Measurements from ENCODE around the gene E4F1. TPM values are rescaled to one million over a fixed set of nuclear protein-coding genes. Genes with fewer than 3 reads are reported as not detected.

Gene E4F1
- total RNA-seq, 1 experiment from 2014 or later = 34.4 TPM

DNA sequence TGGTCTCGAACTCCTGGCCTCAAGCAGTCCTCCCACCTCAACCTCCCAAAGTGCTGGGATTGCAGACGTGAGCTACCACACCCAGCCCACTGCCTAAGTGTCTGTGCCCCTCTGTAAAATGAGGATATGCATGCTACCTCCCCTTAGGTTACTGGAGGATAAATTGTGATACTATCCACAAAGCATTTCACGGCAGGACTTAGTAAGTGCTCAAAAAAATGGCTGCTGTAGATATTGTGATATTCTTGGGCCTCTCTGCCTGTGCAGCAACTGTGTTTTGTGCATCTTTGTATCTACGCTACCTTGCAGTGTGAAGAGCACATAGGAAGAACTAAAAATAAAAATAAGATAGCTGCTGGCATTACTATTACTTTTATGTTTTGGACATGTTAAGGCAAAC lies 25.1 kb upstream of the E4F1 start:
- POLR2A ChIA-PET = no interaction called here
- Mint-ChIP-seq H3K27ac (no peak overlapping the region), H3K4me3 (peak overlapping the region; percentile 59; the same call in 1 of the 2 replicates), H3K9me3 (no peaks in the 10 kb centered on the region), H3K27me3 (ENCODE audit: low read depth) (peaks cover 51% of the 10 kb centered on the region), H3K4me1 (peaks cover 4% of the 10 kb centered on the region; the same call in 1 of the 2 replicates), H3K36me3 (no peaks in the 10 kb centered on the region)
- DNase-seq (ENCODE audit: low spot score) = no peak
- ATAC-seq = no peak
- CTCF ChIA-PET = no interaction called here
- TF ChIP-seq, protein P1, sequence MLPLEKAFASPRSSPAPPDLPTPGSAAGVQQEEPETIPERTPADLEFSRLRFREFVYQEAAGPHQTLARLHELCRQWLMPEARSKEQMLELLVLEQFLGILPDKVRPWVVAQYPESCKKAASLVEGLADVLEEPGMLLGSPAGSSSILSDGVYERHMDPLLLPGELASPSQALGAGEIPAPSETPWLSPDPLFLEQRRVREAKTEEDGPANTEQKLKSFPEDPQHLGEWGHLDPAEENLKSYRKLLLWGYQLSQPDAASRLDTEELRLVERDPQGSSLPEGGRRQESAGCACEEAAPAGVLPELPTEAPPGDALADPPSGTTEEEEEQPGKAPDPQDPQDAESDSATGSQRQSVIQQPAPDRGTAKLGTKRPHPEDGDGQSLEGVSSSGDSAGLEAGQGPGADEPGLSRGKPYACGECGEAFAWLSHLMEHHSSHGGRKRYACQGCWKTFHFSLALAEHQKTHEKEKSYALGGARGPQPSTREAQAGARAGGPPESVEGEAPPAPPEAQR (CRISPR knock-in tag; IDR thresholded peaks at IDR 0.05) = no peak
- TF ChIP-seq FOXK1 (CRISPR knock-in tag; IDR thresholded peaks at IDR 0.05) = no peak
- no peak for TF ChIP-seq TCF7 (CRISPR knock-in tag; IDR thresholded peaks at IDR 0.05; ENCODE audit: low read depth)
- TF ChIP-seq, protein P2, sequence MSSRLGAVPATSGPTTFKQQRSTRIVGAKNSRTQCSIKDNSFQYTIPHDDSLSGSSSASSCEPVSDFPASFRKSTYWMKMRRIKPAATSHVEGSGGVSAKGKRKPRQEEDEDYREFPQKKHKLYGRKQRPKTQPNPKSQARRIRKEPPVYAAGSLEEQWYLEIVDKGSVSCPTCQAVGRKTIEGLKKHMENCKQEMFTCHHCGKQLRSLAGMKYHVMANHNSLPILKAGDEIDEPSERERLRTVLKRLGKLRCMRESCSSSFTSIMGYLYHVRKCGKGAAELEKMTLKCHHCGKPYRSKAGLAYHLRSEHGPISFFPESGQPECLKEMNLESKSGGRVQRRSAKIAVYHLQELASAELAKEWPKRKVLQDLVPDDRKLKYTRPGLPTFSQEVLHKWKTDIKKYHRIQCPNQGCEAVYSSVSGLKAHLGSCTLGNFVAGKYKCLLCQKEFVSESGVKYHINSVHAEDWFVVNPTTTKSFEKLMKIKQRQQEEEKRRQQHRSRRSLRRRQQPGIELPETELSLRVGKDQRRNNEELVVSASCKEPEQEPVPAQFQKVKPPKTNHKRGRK (CRISPR knock-in tag; IDR thresholded peaks at IDR 0.05; ENCODE audit: borderline replicate concordance) = no peak
- TF ChIP-seq NFATC4 (CRISPR knock-in tag; IDR thresholded peaks at IDR 0.05) = no peak

DNA sequence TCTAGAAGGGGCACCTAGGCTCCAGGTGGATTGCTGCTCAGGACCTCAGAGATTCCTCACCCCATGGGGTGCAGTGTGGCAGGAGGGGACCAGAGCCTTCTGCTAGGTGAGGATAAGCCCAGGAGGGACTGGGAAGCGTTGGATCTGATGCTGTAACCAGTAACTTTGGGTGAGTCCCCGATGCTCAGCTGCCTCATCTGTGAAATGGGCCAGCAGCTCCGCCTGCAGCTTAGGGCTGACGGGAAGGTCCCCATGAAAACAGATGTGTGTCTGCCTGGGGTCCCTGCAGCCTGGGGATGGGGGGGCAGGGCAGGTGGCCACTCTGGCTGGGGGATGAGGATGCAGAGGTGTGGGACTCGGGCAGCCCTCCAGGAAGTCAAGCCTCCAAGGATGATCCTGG lies 24.3 kb upstream of the E4F1 start:
- H3K36me3 Mint-ChIP-seq = no peaks in the 10 kb centered on the region
- DNase-seq (ENCODE audit: low spot score) (no peak), ATAC-seq (no peak)
- no peak overlapping the region for H3K4me3 Mint-ChIP-seq
- no peak overlapping the region for H3K27ac Mint-ChIP-seq
- CTCF ChIA-PET = interaction anchor here (0.9 kb wide), 1 partner anchor 16 kb away, joined by 3 read pairs; no protein-coding TSS in a partner anchor
- TF ChIP-seq GTF2I (CRISPR knock-in tag; conservative IDR thresholded peaks at IDR 0.05) = 0 out of 2 replicates have a peak, but pooled peaks have one; percentile 28
- no peak for TF ChIP-seq JAZF1 (CRISPR knock-in tag; IDR thresholded peaks at IDR 0.05)
- H3K27me3 Mint-ChIP-seq (ENCODE audit: low read depth) = peaks cover 56% of the 10 kb centered on the region
- no peaks in the 10 kb centered on the region for H3K9me3 Mint-ChIP-seq
- H3K4me1 Mint-ChIP-seq = peaks cover 4% of the 10 kb centered on the region; the same call in 1 of the 2 replicates
- POLR2A ChIA-PET = interaction anchor here (1.1 kb wide), 1 partner anchor 12 kb away, joined by 4 read pairs; the partner anchor contains the start of gene BRICD5

DNA sequence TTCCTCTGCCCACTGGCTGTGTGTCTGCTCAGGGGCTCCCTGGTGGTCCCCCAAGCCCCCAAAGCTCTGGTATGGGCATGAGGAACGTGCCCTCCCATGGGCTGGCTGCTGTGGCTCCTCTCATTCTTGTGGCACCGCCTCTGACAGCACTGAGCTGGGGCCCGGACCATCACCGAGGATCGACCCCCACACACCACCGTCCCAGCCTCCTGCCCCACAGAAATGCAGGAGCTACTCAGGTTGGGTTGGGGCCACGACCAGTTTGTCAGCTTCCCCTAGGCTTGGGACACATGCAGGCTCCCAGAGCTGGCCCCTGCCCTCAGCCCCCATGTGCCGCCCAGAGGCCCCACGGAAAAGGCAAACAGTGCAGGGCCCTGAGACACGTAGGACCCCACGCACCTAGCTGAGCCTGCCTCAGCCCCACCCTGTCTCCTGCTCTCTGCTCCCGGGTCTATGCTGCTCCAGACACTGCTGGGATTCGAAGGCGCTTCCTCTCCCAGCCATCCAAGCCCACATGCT lies 23.7 kb upstream of the E4F1 start:
- ChIA-PET POLR2A (interaction anchor here (0.5 to 1.1 kb wide), 2 partner anchors 11 to 47 kb away, joined by 4 to 7 read pairs; partner anchors contain the start of gene BRICD5), CTCF (interaction anchor here (0.9 kb wide), 1 partner anchor 15 kb away, joined by 3 read pairs; no protein-coding TSS in a partner anchor)
- no peak overlapping the region for H3K4me3 Mint-ChIP-seq
- TF ChIP-seq ZNF219 (CRISPR knock-in tag; IDR thresholded peaks at IDR 0.05; ENCODE audit: borderline replicate concordance) = no peak
- TF ChIP-seq, protein P3, sequence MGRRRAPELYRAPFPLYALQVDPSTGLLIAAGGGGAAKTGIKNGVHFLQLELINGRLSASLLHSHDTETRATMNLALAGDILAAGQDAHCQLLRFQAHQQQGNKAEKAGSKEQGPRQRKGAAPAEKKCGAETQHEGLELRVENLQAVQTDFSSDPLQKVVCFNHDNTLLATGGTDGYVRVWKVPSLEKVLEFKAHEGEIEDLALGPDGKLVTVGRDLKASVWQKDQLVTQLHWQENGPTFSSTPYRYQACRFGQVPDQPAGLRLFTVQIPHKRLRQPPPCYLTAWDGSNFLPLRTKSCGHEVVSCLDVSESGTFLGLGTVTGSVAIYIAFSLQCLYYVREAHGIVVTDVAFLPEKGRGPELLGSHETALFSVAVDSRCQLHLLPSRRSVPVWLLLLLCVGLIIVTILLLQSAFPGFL (CRISPR knock-in tag; IDR thresholded peaks at IDR 0.05; ENCODE audit: borderline replicate concordance) = no peak
- TF ChIP-seq, protein P4, sequence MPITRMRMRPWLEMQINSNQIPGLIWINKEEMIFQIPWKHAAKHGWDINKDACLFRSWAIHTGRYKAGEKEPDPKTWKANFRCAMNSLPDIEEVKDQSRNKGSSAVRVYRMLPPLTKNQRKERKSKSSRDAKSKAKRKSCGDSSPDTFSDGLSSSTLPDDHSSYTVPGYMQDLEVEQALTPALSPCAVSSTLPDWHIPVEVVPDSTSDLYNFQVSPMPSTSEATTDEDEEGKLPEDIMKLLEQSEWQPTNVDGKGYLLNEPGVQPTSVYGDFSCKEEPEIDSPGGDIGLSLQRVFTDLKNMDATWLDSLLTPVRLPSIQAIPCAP (CRISPR knock-in tag; IDR thresholded peaks at IDR 0.05) = no peak
- TF ChIP-seq RORB (CRISPR knock-in tag; IDR thresholded peaks at IDR 0.05) = no peak
- TF ChIP-seq, protein P5, sequence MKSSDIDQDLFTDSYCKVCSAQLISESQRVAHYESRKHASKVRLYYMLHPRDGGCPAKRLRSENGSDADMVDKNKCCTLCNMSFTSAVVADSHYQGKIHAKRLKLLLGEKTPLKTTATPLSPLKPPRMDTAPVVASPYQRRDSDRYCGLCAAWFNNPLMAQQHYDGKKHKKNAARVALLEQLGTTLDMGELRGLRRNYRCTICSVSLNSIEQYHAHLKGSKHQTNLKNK (CRISPR knock-in tag; IDR thresholded peaks at IDR 0.05) = no peak
- TF ChIP-seq ETV6 (CRISPR knock-in tag; IDR thresholded peaks at IDR 0.05) = no peak
- TF ChIP-seq ZNF138 (CRISPR knock-in tag; conservative IDR thresholded peaks at IDR 0.05) = no peak
- TF ChIP-seq RELA (CRISPR knock-in tag; IDR thresholded peaks at IDR 0.05; ENCODE audit: borderline replicate concordance) = no peak
- no peak for TF ChIP-seq NR1H2 (CRISPR knock-in tag; IDR thresholded peaks at IDR 0.05)
- no peak for TF ChIP-seq TEAD4 (CRISPR knock-in tag; IDR thresholded peaks at IDR 0.05)
- no peak for TF ChIP-seq TCF7 (CRISPR knock-in tag; IDR thresholded peaks at IDR 0.05; ENCODE audit: low read depth)
- TF ChIP-seq, protein P6, sequence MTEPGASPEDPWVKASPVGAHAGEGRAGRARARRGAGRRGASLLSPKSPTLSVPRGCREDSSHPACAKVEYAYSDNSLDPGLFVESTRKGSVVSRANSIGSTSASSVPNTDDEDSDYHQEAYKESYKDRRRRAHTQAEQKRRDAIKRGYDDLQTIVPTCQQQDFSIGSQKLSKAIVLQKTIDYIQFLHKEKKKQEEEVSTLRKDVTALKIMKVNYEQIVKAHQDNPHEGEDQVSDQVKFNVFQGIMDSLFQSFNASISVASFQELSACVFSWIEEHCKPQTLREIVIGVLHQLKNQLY (CRISPR knock-in tag; IDR thresholded peaks at IDR 0.05) = no peak
- TF ChIP-seq, protein P7, sequence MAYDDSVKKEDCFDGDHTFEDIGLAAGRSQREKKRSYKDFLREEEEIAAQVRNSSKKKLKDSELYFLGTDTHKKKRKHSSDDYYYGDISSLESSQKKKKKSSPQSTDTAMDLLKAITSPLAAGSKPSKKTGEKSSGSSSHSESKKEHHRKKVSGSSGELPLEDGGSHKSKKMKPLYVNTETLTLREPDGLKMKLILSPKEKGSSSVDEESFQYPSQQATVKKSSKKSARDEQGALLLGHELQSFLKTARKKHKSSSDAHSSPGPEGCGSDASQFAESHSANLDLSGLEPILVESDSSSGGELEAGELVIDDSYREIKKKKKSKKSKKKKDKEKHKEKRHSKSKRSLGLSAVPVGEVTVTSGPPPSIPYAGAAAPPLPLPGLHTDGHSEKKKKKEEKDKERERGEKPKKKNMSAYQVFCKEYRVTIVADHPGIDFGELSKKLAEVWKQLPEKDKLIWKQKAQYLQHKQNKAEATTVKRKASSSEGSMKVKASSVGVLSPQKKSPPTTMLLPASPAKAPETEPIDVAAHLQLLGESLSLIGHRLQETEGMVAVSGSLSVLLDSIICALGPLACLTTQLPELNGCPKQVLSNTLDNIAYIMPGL (CRISPR knock-in tag; IDR thresholded peaks at IDR 0.05) = no peak
- no peak for TF ChIP-seq FOXJ3 (CRISPR knock-in tag; IDR thresholded peaks at IDR 0.05; ENCODE audit: borderline replicate concordance)
- no peak for TF ChIP-seq ELF4 (CRISPR knock-in tag; IDR thresholded peaks at IDR 0.05; ENCODE audit: low read depth)
- no peak for TF ChIP-seq KAT7 (CRISPR knock-in tag; IDR thresholded peaks at IDR 0.05; ENCODE audit: borderline replicate concordance)

More for the DNA sequence above, 23.7 kb upstream of the E4F1 start:
- Mint-ChIP-seq H3K4me1 (peaks cover 8% of the 10 kb centered on the region), H3K9me3 (no peaks in the 10 kb centered on the region), H3K36me3 (no peaks in the 10 kb centered on the region), H3K27me3 (ENCODE audit: low read depth) (peaks cover 56% of the 10 kb centered on the region), H3K27ac (no peak overlapping the region)
- ATAC-seq = no peak
- no peak for DNase-seq (ENCODE audit: low spot score)
